NOMO-1 treated with DMSO at 0.1 percent for 48 hours (cell line): Measurements from ENCODE around the gene GAS2L1.

ENCODE experiments used
- DNase-seq: peaks from one replicate; lab custom pipeline; 2025; ENCODE audit not compliant: unreplicated experiment; lab: John Stamatoyannopoulos, UW

Gene GAS2L1

DNA sequence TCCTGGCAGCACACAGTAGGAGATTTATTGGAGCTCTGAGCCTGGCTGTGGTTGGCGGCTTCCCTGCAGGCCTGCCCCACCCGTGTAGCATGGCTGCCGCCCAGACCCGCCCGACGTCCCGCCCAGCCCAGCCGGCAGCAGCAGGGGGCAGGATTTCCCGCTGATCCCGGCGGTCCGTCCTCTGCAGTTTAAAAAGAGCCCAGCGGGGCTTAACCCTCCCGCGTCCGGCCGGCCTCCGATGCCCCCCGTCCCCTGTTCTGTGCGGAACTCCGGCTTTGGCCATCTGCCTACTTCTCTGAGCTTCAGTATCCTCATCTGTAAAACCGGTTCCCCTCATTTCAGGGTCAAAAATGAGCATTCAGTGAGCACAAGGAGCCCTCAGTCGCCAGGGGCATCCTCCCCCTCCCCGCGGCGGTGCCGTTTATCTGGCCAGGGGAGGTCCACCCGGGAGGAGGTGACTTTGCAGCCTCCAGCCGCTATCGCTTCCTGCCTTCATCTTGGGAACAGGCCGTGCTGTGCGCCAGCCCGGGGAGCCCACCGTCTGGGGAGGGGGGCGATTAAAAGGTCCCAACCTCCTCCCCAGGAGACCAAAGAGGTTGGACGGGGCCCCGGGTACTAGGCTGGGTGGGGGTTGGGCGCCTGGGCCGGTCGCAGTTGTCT is at the start of gene GAS2L1:
TSS of gene GAS2L1 (plus strand) at position 476 of the 660 bp plus-strand sequence. CDS start 1,456 bp downstream, outside the sequence.
- DNase-seq: peak; percentile 57

DNA sequence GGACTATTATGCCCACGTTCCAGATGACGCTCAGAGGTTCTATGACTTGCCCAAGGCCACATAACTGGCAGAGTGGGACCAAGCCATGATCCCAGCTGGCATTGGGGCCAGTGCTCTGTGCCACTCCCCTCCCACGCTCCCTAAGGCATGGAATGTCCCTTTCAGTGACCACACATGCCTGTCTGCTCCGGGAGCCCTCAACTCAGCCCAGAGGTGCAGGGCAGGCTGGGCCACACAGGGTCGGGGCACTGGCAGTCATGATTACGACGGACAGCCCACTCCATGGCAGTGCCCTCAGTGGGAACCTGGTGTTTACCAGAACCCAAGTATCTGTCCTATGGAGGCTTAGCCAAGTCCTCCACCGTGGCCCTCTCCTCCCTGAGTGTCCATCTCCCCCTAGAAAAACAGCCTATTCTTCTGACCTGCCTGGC is 48.7 kb upstream of the GAS2L1 start:
- no peak for DNase-seq

DNA sequence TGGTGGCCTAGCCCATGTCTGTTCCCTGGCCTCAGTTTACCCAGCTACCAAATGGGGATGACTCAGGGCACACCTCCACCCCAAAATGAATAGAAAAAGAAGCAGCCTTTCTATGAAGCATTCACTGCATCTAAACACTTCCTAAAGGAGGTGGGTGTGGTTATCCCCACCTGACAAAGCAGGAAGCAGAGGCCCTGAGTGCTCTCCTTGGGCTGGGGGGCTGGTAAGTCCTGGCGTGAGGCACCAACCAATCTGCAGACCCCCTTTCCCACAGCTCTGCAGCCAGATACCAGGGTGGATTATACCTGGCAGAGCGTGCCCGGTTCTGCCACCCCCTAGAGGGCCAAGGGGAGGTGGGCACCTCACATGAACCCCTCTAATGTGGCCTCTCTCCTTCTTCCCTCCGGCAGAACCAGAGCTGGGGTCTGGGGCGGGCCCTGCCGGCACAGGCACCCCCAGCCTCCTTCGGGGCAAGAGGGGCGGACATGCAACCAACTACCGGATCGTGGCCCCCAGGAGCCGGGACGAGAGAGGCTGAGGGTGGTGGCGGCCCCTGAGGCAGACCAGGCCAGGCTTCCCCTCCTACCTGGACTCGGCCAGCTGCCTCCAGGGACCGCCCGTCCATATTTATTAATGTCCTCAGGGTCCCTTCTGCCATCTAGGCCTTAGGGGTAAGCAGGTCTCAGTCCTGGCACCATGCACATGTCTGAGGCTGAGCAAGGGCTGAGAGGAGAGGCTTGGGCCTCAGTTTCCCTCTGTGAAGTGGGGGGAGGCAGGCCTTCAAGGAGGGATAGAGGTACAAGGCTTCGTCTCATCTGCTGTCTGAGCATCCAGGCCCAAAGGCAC is 47.8 kb upstream of the GAS2L1 start:
- DNase-seq: no peak

DNA sequence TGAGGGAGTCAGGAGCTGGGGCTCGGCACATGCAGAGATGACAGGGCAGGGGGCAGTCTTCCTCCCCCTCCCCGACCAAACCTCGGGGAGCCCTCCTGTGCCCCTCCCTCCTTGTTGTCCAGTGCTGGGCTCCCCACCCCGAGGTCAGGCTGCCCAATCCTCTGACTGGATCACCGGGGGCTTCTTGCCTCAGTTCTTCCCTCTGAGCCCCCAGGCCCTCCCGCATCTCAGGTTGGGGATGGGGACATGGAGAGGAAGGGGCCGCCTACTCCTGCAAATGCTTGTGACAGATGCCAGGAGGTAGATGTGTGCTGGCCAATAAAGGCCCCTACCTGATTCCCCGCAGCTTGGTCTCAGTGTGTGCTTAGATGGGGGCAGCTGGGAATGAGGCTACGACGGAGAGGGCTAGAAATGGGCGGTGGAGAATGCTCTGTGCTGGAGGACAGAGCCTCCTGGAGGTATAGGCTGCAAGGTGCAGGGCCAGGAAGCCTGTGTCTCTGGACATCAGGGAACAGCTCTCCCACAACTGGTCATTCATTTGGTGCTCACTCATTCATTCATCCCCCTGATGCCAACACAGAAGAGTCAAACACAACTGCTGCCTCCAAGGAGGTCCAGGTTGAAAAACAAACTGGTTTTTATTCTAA is 47.1 kb upstream of the GAS2L1 start:
- DNase-seq: no peak

DNA sequence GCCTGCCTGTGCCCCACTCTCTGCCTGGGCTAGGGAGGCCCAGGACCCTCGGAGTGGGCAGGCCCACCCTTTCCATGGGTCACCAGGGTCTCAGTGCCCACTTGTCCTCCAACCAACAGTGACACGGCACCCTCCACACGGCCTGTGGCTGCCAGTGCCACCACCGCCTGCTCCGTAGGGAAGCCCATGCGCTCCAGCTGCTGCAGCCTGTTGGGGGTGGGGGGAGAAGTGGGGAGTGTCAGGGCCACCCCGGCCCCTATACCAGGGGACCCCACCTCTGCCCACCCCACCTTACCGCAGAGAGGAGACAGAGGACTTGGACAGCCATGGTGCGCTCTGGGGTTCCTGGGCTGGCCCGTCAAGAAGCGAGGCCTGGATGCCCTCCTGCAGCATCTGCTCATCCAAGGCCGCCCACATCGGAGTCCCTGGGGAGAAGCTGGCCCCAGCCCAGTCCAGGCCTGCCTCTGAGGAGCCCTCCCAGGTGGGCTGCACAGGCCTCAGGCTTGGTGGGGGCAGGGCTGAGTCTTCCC is 46.4 kb upstream of the GAS2L1 start:
- no peak for DNase-seq

DNA sequence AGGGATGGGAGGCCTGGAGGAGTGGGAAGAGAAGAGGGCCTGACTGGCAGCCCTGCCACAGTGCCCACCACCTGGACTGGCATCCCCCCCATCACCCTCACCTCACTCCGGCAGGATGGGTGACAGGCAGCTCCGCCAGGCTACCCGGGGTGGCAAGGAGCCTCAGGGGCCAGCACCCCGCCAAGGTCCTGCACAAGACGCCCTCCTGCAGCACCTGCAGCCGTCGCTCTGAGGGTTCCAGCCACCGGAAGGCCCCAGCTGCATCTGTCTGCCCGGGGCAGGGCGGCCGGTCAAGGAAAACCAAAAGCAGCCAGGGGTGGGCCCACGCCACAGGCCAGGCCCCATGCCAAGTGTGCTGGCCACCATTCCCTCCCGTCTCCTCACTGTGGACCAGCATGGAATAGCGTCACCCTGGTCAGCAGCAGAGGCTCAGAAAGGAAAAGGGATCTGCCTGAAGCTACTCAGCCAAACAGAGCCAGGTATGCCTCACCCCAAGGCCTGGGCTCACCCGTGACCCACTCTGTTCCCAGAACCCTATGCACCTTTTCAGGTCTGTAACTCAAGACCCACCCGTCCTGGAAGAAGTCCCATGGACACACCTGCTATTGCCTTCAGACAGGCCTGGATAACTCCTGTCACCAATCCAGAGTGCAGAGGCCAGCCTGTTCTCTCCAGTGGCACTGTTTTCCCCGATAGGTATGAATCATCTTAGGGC is 45.7 kb upstream of the GAS2L1 start:
- DNase-seq: no peak

DNA sequence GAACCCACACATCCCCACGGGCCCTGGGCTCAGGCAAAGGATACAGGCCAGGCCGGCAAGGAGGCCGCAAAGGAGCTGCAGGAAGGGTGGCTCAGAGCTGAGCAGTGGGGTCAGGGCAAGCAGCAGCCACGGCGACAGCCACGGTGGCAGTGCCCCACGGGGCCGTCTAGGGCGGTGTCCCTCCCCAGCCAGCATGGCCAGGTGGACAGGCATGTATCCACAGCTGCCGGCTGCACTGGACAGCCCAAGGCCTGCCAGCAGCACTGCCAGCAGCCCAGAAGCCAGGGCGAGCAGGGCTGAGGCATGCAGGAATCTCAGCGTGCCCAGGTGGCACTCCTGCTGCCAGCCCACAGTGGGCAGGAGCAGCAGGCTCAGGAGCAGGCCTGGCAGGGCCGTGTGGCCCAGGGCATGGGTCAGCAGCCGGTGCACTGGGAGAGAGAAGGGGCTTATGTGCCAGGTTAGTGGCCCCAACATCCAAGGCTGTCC is 42.6 kb upstream of the GAS2L1 start:
- DNase-seq: no peak

DNA sequence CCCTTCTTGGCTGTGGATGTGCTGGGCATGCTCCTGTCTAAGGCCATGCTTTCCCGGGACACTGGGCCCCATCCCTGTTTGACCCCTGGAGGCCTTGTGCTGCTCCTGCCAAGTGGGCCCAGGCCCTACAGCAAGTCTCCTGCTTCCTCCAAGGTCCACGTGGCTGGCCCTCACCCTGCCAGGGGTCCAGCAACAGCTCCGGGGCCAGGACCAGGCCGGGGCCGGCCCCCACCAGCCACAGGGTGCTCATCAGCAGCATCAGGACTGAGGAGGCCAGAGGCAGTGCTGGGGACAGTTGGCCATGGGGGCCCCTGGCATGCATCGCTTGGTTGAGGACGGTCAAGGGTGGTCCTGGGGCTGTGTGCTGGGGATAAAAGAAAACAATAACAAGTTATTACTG is 41.1 kb upstream of the GAS2L1 start:
- no peak for DNase-seq

DNA sequence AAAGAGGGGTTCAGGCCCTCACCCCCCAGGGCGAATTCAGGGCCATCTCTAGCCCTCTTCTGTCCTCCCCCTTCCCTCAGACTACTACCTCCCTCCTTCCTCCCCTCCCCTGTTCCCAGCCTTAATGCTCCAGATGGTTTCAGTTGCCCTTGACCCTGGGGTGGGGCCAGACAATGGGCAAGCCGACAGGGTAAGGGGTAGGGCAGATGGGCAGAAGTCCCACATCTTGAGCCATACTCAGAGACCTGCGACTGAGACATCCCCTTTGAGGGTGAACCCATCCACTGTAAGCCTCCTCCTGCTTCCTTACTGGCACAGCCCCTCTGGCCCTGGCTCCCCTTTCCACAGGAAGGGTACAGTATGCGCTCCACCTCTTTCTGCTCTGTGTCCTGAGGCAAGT is 40.5 kb upstream of the GAS2L1 start:
- DNase-seq: no peak

DNA sequence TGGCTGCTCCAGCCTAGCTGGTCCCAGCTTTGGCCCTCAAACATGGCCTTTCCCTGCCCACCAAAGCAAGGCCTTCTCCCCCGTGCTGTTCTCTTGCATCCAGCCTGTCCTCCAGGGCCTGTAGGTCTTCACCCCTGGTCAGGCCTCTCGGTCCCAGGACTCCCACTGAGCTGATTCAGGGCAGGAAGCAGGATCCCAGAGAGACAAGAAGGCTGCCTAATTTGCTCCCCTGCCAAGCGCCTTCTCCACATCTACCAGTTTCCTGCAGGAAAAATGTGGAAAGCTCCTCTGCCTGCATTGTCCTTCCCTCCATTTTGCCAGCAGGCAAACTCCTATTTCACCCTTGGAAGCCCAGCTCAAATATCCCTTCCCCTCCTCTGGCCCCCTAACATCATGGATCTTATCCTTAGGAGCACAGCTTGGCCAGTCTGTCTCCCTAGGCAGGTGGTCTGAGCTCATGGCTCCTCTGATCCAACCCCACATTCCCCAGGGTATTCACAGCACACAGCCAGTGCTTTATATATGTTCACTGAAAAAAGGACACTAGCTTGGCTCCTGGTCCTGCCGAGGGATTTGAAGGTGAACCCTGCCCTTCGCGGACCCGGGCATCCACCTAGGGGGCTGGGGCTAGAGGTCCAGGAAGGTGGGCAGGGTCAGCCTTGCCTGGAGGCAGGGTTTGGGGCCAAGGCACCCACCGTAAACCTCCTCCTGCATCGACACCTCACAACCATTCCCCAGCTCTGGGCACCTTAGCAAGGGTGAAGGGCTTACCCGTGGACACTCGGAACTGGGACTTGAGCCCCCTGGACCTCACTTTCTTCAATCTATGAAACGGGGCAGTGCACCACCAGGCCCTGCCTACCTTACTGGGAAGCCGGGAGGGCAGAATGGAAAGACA is 39.6 kb upstream of the GAS2L1 start:
- DNase-seq: no peak

DNA sequence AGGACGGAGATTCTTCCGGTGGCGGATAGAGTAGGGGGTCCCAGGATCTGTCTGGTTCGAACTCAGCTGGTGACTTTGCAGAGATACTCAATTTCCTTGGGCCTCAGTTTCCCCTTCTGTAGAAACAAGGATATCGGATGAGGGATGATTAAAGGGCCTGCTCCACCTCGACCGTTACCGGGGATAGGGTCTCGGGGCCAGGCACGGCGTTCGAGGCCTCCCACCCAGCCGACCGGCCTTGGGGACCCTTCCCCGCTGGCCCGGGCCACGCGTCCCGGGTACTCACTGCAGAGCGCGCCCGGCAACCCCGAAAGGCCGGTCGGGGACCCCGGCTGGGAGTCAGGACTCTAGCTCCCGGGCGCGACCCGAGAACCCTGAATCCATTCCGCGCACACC is 39.0 kb upstream of the GAS2L1 start:
- no peak for DNase-seq

DNA sequence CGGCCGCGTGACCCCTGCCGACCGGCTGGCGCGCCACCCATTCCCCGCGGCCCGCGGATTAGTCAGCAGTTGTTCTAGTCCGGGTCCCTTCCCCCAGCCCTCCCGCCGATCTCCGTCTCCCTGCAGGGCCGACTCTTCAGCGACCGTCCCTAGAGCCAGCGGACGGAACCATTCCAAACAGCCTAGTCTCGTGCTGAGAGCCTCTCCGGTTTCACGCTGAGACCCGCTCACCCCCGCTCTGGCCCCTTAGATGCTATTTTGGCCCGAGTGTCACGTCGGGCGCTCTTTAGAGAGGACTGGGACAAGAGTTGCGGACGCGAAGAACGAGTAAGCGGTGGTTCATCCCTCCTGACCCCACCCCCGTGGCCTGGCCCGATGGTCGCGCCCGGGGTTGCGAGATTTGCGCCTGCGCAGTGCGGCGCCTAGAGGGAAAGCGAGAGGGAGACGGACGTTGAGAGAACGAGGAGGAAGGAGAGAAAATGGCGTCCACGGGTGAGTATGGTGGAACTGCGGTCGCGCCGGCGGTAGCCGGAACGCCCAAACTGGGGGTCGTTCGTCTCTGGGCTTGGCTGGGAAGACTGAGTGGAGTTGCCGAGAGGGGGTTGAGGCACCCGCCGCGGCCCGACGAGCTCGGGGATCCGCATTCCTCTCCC is 38.5 kb upstream of the GAS2L1 start, which contains the start of the genes EWSR1 and RHBDD3:
TSS of gene EWSR1 (plus strand) at position 411 of the 653 bp plus-strand sequence. CDS start at position 480, 69 bp downstream.
TSS of gene RHBDD3 (minus strand) at position 124 of the 653 bp plus-strand sequence. CDS start 2,355 bp downstream, outside the sequence.
- peak; percentile 96 for DNase-seq

DNA sequence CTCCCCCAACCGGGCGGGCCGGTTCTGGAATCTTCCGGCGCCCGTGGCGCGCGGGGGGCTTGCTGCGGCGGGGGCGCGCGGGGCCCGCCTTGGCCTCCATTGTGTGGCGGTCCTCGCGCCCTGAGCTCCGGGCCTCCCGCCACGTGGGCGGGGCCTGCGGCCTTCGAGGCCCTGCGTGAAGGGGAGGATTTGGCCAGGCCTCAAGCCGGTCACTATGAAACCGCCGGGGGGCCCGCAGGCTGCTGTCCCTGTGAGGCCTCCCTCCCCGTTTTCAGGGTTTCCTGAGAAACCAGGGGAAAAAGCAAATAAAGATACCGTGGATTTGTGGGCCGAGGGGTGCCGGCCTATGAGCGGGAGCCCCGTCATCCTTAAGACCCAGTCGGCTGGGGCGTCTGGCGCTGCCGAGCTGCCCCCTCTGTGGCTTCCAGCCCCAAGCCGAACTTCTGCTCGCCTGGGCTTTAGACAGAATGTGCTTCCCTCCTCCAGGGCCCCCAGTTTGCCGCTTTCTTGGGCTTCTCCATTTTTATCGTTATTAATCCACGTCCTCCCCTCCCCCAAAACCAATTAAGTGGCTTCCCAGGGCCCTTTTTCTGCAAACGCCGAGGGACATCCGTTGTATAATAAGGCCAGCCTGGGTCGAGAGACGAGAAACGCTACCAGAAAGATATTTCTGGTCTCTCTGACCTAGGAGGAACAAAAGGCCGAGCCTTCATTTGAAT is 37.8 kb upstream of the GAS2L1 start:
- no peak for DNase-seq

DNA sequence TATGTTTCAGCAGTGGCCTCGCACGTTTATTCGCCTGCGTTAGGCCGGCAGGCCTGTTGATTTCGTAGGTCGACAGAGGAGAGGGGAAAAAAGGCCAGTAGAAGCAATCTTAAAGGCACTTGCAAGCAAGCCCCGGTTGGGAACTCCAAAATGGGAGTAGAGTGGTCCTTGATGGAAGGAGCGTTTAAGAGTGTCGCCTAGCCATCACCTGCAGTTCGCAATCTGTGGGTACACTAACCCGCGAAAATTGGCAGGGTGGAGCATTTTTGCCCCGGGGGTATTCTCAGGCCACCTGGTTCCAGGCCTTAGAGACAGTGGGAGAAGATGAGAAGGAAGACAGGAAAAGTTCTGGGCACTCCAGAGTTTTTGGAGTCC is 37.2 kb upstream of the GAS2L1 start:
- no peak for DNase-seq

DNA sequence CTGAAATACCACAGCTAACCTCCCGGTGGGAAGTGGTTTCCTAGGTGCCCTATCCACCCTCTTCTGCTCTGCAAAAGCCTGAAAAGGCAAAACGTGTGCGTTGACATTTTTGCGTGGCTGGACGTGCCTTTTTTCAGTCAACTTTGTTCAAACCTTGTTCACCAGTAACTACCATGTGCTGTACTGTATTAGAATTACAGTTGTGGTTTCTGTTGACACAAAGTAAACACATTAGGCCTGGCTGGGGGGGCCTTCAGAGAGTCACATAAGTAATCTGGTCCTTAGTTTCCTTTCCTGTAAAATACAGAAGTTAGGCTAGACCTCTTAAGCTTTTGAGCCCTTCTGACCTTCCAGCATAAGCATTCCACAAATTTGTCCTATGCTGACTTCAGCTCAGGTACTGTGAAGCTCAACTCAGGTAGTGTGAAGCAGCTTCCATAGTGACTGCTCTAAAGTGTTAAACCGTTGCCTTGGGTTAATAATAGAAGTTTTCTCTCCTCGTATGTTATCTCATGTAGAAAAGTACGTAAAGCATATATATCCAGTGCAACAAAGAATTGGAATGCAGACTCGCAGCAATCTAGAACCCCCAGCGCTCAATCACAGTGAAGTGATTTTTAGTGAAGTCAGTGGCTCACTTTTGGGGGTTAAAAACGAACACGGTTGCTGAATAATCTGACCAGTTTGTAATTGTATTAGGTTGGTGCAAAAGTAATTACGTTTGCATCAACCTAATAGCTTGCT is 36.5 kb upstream of the GAS2L1 start:
- peak; percentile 58 for DNase-seq

DNA sequence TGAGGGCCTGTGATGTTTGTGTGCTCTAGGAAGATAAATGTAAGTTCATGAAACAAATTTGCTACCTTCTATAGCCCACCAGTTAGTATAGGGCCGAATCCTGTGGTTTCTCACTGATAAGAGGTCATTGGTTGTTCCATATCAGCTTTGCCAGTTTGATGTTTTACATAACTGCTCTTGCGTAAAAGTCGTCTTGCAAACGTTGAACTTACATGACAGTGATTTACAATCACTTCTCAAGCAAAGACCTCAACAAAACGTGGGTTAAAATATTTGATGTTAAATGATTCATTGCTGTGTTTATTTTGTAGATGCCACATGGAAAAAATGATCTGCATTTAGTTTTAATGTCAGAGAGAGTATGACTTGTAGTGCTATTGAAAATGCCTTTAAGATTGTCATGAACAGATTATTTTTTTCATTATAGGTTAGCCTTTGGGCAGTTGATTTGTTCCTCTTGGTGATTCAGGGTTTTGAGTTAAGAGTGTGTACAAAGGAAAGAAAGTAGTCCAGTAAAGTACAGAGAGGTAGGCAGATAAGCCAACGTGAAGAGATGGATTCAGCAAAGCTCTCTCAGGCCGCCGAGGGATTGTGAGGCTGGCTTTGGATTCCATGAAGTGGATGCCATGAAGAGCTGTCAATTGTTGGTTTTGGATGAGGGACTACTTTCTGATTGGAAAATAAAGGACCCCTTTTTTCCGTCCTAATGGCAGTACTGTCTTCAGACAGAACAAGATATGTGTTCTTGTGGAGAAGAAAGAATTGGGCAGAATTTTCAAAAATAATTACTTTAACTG is 35.8 kb upstream of the GAS2L1 start:
- DNase-seq: peak; percentile 85

DNA sequence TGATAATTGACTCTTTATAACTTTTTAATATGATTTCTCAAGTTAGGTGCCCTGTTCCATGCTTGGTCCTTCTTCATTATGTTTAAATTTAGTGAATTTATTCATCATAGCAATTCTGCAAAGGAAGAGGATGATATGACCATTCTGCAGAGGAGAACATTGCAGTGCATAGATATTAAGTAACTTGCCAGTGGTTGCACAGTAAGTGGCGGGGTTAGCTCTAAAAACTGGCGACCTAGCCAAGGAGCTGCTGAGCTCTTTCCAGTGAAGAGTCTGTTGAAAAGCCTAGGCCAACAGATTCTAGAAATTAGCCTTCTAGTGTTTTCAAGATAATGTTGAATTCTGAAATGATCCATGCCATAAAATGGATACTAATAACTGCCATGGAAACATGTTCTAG is 33.8 kb upstream of the GAS2L1 start:
- DNase-seq: no peak
